Kidney epithelial cell (primary cell): ENCODE results near the gene TMC6. TPM values are rescaled to one million over a fixed set of nuclear protein-coding genes. Genes with fewer than 3 reads are reported as not detected.

Experiments used
- DNase-seq: peaks from one replicate; pipeline ENCODE4 v3.0.0-alpha.2; 2010; ENCODE audit warnings: low read depth
- H3K27me3 ChIP-seq: 2 replicates; pipeline ENCODE4 v1.6.0; 2011; ENCODE audit warnings: low read length; ENCODE audit not compliant: control insufficient read depth, insufficient read depth
- H3K36me3 ChIP-seq: 2 replicates; pipeline ENCODE4 v1.5.1; 2011; ENCODE audit warnings: low read length; ENCODE audit not compliant: control insufficient read depth, insufficient read depth
- H3K4me3 ChIP-seq: 2 replicates; pipeline ENCODE4 v1.5.1; 2011; ENCODE audit warnings: low read depth, mild to moderate bottlenecking, control low read depth, low read length
- total RNA-seq: library from RNA; depleted of rRNA; stranded (reverse); fragments of >200 nt; gene quantifications from 2 replicates; pipeline ENCODE4 v1.2.3, GENCODE V29; 2015
- TF ChIP-seq, protein P1 (sequence below): IDR thresholded peaks from 2 replicates; pipeline ENCODE4 v1.5.1; 2011; ENCODE audit warnings: mild to moderate bottlenecking, moderate library complexity, low read length, control low read depth, inconsistent platforms; ENCODE audit not compliant: insufficient read depth, poor library complexity, severe bottlenecking

Gene TMC6
- total RNA-seq, 1 donor from 2014 or later: 88.7 TPM

DNA sequence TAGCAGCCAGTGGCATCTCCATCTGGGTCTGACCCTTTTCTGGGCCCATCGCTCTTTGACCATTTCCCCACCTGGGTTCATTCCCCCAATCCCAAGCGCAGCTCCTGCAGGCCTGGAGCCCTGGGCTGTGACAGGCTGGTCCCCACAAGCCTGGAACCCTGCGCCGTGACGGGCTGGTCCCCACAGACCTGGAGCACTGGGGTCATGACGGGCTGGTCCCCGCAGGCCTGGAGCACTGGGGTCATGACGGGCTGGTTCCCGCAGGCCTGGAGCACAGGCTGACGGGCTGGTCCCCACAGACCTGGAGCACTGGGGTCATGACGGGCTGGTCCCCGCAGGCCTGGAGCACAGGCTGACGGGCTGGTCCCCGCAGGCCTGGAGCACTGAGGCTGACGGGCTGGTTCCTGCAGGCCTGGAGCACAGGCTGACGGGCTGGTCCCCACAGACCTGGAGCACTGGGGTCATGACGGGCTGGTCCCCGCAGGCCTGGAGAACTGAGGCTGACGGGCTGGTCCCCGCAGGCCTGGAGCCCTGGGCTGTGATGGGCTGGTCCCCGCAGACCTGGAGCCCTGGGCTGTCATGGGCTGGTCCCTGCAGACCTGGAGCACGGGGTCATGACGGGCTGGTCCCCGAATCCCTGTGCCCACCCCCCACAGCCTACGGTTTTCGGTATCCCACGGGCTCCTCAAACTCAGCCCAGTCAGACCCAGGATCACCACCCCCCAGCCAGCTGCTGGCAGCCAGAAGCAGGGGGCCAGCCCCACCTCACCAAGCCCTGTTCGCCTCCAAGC is 16.6 kb downstream of the TMC6 start:
- no peak for DNase-seq
- Histone ChIP-seq H3K36me3 (no peaks in the 10 kb centered on the region), H3K27me3 (no peaks in the 10 kb centered on the region), H3K4me3 (no peak overlapping the region)
- TF ChIP-seq, protein P1, sequence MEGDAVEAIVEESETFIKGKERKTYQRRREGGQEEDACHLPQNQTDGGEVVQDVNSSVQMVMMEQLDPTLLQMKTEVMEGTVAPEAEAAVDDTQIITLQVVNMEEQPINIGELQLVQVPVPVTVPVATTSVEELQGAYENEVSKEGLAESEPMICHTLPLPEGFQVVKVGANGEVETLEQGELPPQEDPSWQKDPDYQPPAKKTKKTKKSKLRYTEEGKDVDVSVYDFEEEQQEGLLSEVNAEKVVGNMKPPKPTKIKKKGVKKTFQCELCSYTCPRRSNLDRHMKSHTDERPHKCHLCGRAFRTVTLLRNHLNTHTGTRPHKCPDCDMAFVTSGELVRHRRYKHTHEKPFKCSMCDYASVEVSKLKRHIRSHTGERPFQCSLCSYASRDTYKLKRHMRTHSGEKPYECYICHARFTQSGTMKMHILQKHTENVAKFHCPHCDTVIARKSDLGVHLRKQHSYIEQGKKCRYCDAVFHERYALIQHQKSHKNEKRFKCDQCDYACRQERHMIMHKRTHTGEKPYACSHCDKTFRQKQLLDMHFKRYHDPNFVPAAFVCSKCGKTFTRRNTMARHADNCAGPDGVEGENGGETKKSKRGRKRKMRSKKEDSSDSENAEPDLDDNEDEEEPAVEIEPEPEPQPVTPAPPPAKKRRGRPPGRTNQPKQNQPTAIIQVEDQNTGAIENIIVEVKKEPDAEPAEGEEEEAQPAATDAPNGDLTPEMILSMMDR: no peak

DNA sequence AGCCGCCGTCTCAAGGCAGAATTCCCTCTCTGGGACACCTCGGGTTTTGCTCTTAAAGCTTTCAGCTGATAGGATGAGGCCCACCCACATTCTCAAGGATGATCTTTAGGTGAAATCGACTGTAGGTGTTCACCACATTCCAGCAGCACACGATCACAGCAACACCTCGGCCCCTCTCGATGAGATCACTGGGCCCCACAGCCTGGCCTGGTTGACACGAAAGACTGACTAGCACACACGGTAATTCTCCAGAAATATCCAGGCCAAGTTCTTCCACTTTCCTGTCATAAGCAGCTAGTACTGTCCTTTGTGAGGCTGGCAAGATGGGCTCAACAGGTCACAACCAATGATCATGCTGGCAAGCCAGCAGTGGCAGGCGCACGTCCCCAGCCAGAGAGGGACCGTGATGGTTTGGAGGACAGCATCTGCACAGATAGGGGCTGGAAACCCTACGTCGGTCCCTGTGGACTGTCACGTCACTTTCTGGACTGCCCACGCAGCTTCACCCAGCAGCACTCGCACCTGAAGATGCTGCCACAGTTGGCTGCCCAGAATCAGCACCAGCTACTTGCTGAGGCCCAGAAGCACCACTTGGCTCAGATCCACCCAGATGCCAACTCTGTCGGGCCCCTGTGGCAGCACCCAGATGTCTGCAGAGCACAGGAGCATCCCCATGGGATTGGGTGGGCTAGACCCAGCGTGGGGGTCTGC is 17.4 kb downstream of the TMC6 start:
- H3K36me3 ChIP-seq: no peaks in the 10 kb centered on the region
- H3K27me3 ChIP-seq: no peaks in the 10 kb centered on the region
- no peak for DNase-seq
- H3K4me3 ChIP-seq: no peak overlapping the region
- TF ChIP-seq, protein P1: no peak

DNA sequence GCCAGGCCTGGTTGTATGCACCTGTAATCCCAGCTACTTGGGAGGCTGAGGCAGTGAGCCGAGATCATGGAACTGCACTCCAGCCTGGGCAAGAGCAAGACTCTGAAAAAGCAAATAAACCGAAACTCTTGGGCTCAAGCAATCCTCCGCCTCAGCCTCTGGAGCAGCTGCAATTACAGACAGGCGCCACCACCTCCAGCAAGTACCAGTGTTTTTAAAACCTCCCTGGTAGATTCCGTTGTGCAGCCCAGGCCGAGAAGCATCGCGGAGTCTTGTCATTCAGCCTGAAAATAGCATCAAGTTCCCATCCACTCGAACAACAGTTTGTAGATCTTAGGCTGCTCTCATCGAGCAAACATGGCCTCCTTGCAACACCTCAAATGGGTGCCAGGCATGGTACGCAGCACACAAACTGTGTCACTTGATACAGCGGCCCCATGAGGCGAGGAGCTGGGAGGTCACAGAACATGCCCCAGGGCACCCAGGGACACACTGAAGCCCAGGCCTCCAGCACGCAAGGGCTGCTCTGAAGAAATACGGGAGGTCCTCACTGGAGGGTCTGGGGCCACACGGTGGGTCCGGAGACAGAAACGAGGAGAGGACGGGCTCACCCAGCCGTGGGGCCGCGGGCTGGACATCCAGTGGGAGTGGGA is 18.1 kb downstream of the TMC6 start:
- Histone ChIP-seq H3K4me3 (no peak overlapping the region), H3K36me3 (no peaks in the 10 kb centered on the region), H3K27me3 (no peaks in the 10 kb centered on the region)
- DNase-seq: no peak
- TF ChIP-seq, protein P1: no peak

DNA sequence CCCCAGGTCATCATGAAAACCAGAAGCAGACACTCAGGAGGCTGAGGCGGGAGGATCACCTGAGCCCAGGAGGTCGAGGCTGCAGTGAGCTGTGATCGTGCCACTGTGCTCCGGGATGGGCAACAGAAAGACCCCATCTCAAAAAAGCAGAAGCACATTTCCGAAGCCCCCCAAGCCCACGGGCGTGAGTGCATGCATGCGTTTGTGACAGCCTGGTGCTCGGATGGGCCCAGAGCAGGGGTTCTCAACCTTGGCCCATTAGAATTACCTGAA is 19.1 kb downstream of the TMC6 start:
- Histone ChIP-seq H3K4me3 (no peak overlapping the region), H3K36me3 (no peaks in the 10 kb centered on the region), H3K27me3 (no peaks in the 10 kb centered on the region)
- TF ChIP-seq, protein P1: no peak
- DNase-seq: no peak

DNA sequence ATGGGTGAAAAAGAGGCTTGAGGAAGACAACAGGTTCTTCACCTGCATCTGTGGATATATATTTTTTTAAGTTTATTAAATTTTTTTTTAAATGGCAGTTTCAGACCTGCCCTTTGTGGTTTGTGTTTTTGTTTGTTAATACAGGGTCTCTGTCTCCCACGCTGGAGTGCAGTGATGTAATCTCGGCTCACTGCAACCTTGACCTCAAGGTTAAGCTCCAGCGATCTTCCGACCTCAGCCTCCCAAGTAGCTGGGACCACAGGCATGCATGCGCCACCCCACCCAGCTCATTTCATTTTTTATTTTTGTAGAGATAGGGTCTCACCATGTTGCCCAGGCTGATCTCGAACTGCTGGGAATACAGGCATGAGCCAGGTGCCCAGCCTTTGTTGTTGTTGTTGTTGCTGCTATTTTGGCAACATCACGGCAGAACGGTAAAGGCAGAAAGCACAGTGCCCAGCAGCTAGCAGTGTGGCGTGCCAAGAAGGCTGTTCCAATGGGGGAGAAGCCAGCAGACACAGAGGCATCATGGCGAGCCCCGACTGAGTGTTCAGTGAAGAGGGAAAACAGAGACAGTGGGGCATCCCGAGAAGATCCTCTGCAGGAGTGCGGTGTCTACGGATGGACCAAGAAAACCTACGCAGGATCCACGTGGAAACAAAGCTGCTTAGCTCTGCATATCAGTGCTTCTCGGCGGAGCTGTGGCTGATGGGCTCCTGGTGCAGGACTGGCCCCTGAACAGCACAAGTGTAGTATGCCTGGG is 19.6 kb downstream of the TMC6 start:
- Histone ChIP-seq H3K4me3 (no peak overlapping the region), H3K27me3 (no peaks in the 10 kb centered on the region), H3K36me3 (no peaks in the 10 kb centered on the region)
- DNase-seq: no peak
- TF ChIP-seq, protein P1: no peak
